ENCODE data around the gene HSPA8.
A peak's percentile ranks its signal among the peaks of the same experiment; 100 is the strongest.
"Not testable (repeated sequence)": the region's sequence is repeated elsewhere in the genome, so short reads cannot be mapped to it uniquely, and the experiment has no call there.

Gene HSPA8

DNA sequence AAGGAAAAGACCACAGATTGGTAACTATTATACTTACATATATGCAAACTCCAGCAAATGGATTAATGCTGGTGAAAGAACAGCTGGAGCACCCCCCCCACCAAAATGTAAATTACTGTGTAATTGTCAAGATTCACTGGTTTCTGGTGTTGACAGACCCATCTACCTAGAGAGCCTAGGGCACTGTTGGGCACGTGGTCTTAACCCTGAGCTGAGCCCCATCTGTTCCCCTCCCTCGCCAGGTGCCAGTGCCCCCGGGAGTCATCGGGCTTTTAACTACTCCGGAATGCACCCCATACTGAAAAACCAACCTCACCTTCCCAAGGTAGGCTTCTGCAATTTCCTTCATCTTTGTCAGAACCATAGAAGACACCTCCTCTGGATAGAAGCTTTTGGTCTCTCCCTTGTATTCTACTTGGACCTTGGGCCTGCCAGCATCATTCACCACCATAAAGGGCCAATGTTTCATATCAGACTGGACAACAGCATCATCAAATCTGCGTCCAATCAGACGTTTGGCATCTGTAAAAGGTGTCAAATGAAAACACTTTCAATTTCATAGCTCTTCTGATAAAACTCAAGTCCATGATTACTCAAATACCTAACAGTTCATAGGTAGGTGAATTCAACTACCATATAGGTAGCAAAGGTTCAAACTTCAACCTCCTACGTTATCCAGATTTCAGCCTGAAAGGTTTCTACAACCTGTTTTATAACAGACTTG lies 1.5 kb downstream of the HSPA8 start:
- DNase-seq (ENCODE audit: extremely low read depth, low read depth), result no peak

DNA sequence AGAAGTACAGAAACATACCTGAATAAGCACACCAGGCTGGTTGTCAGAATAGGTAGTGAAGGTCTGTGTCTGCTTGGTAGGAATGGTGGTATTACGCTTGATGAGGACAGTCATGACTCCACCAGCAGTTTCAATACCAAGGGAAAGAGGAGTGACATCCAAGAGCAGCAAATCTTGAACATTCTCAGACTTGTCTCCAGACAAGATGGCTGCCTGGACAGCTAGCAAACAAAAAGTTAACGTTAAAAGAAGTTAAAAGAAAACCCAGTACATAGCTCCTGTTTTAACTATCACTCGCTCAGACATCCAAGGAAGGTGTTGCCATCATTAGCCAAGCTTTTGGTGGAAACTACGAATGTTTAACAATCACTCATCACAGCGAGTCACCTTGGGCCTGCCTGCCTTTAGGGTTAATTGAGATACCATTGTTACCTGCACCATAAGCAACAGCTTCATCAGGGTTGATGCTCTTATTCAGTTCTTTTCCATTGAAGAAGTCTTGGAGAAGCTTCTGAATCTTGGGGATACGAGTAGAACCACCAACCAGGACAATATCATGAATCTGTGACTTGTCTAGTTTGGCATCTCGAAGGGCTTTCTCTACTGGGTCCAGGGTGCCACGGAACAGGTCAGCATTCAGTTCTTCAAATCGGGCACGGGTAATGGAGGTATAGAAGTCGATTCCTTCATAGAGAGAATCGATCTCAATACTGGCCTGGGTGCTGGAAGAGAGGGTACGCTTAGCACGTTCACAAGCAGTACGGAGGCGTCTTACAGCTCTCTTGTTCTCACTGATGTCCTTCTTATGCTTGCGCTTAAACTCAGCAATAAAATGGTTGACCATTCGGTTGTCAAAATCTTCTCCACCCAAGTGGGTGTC lies 2.7 kb downstream of the HSPA8 start:
- not testable (repeated sequence) for DNase-seq (ENCODE audit: extremely low read depth, low read depth)

More for the DNA sequence above, 1.5 kb downstream of the HSPA8 start:
- TF ChIP-seq, protein P1, sequence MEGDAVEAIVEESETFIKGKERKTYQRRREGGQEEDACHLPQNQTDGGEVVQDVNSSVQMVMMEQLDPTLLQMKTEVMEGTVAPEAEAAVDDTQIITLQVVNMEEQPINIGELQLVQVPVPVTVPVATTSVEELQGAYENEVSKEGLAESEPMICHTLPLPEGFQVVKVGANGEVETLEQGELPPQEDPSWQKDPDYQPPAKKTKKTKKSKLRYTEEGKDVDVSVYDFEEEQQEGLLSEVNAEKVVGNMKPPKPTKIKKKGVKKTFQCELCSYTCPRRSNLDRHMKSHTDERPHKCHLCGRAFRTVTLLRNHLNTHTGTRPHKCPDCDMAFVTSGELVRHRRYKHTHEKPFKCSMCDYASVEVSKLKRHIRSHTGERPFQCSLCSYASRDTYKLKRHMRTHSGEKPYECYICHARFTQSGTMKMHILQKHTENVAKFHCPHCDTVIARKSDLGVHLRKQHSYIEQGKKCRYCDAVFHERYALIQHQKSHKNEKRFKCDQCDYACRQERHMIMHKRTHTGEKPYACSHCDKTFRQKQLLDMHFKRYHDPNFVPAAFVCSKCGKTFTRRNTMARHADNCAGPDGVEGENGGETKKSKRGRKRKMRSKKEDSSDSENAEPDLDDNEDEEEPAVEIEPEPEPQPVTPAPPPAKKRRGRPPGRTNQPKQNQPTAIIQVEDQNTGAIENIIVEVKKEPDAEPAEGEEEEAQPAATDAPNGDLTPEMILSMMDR (IDR thresholded peaks at IDR 0.05; ENCODE audit: low read depth, low read length), result no peak

DNA sequence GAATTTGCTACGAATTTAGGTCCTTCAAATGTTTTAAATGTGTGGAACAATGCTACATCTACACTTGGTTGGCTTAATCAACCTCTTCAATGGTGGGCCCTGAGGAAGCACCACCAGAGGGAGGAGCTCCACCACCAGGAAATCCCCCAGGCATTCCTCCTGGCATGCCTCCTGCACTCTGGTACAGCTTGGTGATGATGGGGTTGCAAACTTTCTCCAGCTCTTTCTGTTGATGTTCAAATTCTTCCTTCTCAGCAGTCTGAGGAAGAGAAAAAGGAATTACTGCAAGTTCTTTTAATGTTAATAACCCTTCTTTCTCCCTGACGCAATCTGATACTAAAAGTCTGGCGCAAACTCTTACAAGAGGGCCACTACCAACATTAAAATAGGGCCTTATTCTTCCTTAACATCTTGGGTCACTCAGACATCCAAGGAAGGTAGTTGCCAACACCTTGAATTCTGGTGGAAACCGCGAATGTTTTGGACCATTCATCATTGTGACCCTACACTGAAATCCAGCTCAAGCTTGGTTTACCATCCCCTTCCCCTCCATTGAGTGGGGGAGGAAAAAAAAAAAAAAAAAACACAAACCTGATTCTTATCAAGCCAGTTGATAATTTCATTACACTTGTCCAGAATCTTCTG lies 4.2 kb downstream of the HSPA8 start:
- DNase-seq (ENCODE audit: extremely low read depth, low read depth), result no peak
- TF ChIP-seq, protein P1 (IDR thresholded peaks at IDR 0.05; ENCODE audit: low read depth, low read length), result no peak

- no peak for DNase-seq (ENCODE audit: extremely low read depth, low read depth)
- TF ChIP-seq, protein P1 (IDR thresholded peaks at IDR 0.05; ENCODE audit: low read depth, low read length), result no peak
These were observed 5.0 kb downstream of the HSPA8 start for GRCh38 chr11:123056835-123057491.

DNA sequence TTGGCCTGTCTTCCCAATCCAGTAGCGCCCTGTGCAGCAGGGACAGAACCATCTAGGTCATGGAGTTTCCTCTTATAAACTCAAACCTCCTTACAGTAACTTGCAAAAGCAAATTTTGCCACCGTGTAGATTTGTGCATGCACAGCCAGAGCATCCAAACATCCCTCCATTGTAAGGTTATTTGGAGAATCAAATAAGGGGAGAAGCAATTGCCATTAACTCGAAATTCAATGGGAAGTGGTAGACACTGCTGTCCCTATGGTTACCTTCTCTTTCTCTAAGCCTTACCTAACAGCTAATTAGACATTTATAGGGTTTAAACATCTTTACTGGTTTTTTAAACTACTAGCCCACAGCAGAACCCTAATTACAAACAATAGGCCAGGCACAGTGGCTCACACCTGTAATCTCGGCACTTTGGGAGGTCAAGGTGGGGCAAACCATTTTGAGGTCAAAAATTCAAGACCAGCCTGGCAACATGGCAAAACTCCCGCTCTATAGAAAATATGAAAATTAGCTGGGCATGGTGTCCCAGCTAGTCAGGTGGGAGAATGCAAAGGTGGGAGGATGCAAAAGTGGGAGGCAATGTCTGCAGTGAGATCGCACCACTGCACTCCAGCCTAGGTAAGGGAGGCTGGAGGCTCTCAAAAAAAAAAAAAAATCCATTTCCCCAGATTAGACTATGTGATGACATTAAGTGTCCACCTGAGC lies 6.6 kb downstream of the HSPA8 start:
- TF ChIP-seq, protein P1 (IDR thresholded peaks at IDR 0.05; ENCODE audit: low read depth, low read length), result no peak
- no peak for DNase-seq (ENCODE audit: extremely low read depth, low read depth)

DNA sequence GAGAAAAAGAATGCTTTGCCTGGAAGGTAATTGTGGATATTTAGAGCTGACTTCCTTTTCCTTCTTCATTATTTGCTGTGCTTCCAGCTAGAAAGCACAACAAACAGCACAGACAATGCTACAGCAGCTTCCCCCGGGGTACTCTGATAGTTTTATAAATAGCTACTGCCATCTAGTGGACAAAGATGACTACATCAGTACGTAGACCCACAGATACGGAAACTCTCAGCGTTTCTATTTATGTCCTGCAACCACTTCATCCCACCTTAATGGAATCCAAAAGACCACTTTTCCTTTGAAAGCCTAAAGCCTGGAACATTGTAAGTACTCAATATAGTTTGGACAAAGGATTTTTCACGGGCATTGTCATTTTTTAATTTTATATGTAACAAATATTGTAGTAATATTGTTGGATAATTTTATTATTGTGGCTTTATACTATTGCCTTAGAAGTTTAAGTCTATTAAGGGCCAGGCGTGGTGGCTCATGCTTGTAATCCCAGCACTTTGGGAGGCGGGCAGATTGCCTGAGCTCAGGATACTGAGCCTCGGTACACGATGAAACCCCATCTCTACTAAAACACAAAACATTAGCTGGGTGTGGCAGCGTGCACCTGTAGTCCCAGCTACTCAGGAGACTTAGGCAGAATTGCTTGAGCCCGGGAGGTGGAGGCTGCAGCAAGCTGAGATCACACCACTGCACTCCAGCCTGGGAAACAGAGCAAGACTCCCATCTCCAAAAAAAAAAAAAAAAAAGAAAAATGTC lies 7.5 kb downstream of the HSPA8 start:
- TF ChIP-seq, protein P1 (IDR thresholded peaks at IDR 0.05; ENCODE audit: low read depth, low read length), result peak; percentile 65
- DNase-seq (ENCODE audit: extremely low read depth, low read depth), result peak; percentile 28

Data from AG09319 (cell line).